Activated naive CD4-positive, alpha-beta T cell treated with anti-CD3 and anti-CD28 coated beads, Interleukin-2, amount 10 ng/mL, durations not matched to agents 7 days and 5 days (primary cell): ENCODE measurements around the gene TGM4.
"Not testable (repeated sequence)": the region's sequence is repeated elsewhere in the genome, so short reads cannot be mapped to it uniquely, and the experiment has no call there.

Source experiments
- CTCF ChIA-PET: fragments of 350-600 bp; sonication (Branson Sonifier 250); formaldehyde crosslinking; loops from one replicate; lab custom pipeline; 2021; ENCODE audit warnings: antibody characterized with exemption; lab: Charles Lee
- DNase-seq: peaks from one replicate; pipeline ENCODE4 v3.0.0-alpha.2; 2020
- H3K27ac Mint-ChIP-seq: one replicate; pipeline ENCODE4 v1.8.0; 2021; ENCODE audit warnings: mild to moderate bottlenecking, moderate library complexity, mixed read lengths
- H3K27me3 Mint-ChIP-seq: one replicate; pipeline ENCODE4 v1.8.0; 2021; ENCODE audit warnings: mild to moderate bottlenecking, mixed read lengths
- H3K36me3 Mint-ChIP-seq: one replicate; pipeline ENCODE4 v1.8.0; 2021; ENCODE audit warnings: mixed read lengths
- H3K4me1 Mint-ChIP-seq: one replicate; pipeline ENCODE4 v1.8.0; 2021; ENCODE audit warnings: mixed read lengths
- H3K4me3 Mint-ChIP-seq: one replicate; pipeline ENCODE4 v1.8.0; 2021; ENCODE audit warnings: mild to moderate bottlenecking, moderate library complexity, mixed read lengths
- H3K9me3 Mint-ChIP-seq: one replicate; pipeline ENCODE4 v1.8.0; 2021; ENCODE audit warnings: mixed read lengths

Gene TGM4

GRCh38 chr3:44874308-44874707, at the start of gene TGM4:
Gene TGM4 (plus strand): TSS chr3:44874608. CDS start chr3:44874679, 71 bp downstream.
- peaks cover 4% of the 10 kb centered on the region for H3K27me3 Mint-ChIP-seq
- CTCF ChIA-PET, result no interaction called here
- no peak within 1 kb of the TSS for H3K4me3 Mint-ChIP-seq
- no peak for DNase-seq
- no peaks in the 10 kb centered on the region for H3K9me3 Mint-ChIP-seq
- no peak within 1 kb of the TSS for H3K27ac Mint-ChIP-seq
- no peaks in the 10 kb centered on the region for H3K4me1 Mint-ChIP-seq
- H3K36me3 Mint-ChIP-seq, result no peaks in the 10 kb centered on the region

- CTCF ChIA-PET, result interaction anchor here (0.7 kb wide), 1 partner anchor 32 kb away, joined by 3 read pairs; no protein-coding TSS in a partner anchor
- peak overlapping the region; percentile 5 for H3K27ac Mint-ChIP-seq
- DNase-seq, result no peak
- no peaks in the 10 kb centered on the region for H3K4me1 Mint-ChIP-seq
- H3K27me3 Mint-ChIP-seq, result no peaks in the 10 kb centered on the region
- H3K36me3 Mint-ChIP-seq, result peaks cover 70% of the 10 kb centered on the region
- peaks cover 7% of the 10 kb centered on the region for H3K9me3 Mint-ChIP-seq
- H3K4me3 Mint-ChIP-seq, result no peak overlapping the region
These were observed 49.0 kb upstream of the TGM4 start for GRCh38 chr3:44825264-44825925.

- Mint-ChIP-seq H3K4me1 (no peaks in the 10 kb centered on the region), H3K27ac (no peak overlapping the region), H3K9me3 (peaks cover 6% of the 10 kb centered on the region), H3K4me3 (no peak overlapping the region), H3K36me3 (peaks cover 72% of the 10 kb centered on the region), H3K27me3 (no peaks in the 10 kb centered on the region)
- no peak for DNase-seq
- CTCF ChIA-PET, result no interaction called here
These were observed 47.2 kb upstream of the TGM4 start for GRCh38 chr3:44827196-44827595.

- no peak overlapping the region for H3K4me3 Mint-ChIP-seq
- no peak overlapping the region for H3K27ac Mint-ChIP-seq
- peaks cover 61% of the 10 kb centered on the region for H3K36me3 Mint-ChIP-seq
- H3K27me3 Mint-ChIP-seq, result no peaks in the 10 kb centered on the region
- H3K9me3 Mint-ChIP-seq, result peaks cover 4% of the 10 kb centered on the region
- H3K4me1 Mint-ChIP-seq, result no peaks in the 10 kb centered on the region
- CTCF ChIA-PET, result no interaction called here
- no peak for DNase-seq
These were observed 43.2 kb upstream of the TGM4 start for GRCh38 chr3:44831232-44831631.

- no peaks in the 10 kb centered on the region for H3K27me3 Mint-ChIP-seq
- peaks cover 62% of the 10 kb centered on the region for H3K36me3 Mint-ChIP-seq
- H3K9me3 Mint-ChIP-seq, result peaks cover 11% of the 10 kb centered on the region
- H3K27ac Mint-ChIP-seq, result no peak overlapping the region
- no peak for DNase-seq
- no peaks in the 10 kb centered on the region for H3K4me1 Mint-ChIP-seq
- no peak overlapping the region for H3K4me3 Mint-ChIP-seq
- CTCF ChIA-PET, result no interaction called here
These were observed 42.4 kb upstream of the TGM4 start for GRCh38 chr3:44832032-44832431.

GRCh38 chr3:44832965-44833364, 41.4 kb upstream of the TGM4 start:
- no peak for DNase-seq
- Mint-ChIP-seq H3K9me3 (peaks cover 13% of the 10 kb centered on the region), H3K4me3 (no peak overlapping the region), H3K27ac (no peak overlapping the region), H3K27me3 (no peaks in the 10 kb centered on the region), H3K36me3 (peaks cover 66% of the 10 kb centered on the region), H3K4me1 (no peaks in the 10 kb centered on the region)
- CTCF ChIA-PET, result no interaction called here

GRCh38 chr3:44833394-44833793, 41.0 kb upstream of the TGM4 start:
- H3K27ac Mint-ChIP-seq, result no peak overlapping the region
- H3K4me3 Mint-ChIP-seq, result no peak overlapping the region
- peaks cover 67% of the 10 kb centered on the region for H3K36me3 Mint-ChIP-seq
- peaks cover 13% of the 10 kb centered on the region for H3K9me3 Mint-ChIP-seq
- CTCF ChIA-PET, result no interaction called here
- DNase-seq, result no peak
- H3K4me1 Mint-ChIP-seq, result no peaks in the 10 kb centered on the region
- H3K27me3 Mint-ChIP-seq, result no peaks in the 10 kb centered on the region

GRCh38 chr3:44835684-44836083, 38.7 kb upstream of the TGM4 start:
- H3K36me3 Mint-ChIP-seq, result peaks cover 69% of the 10 kb centered on the region
- H3K9me3 Mint-ChIP-seq, result peaks cover 13% of the 10 kb centered on the region
- CTCF ChIA-PET, result no interaction called here
- no peaks in the 10 kb centered on the region for H3K27me3 Mint-ChIP-seq
- no peak overlapping the region for H3K4me3 Mint-ChIP-seq
- no peak for DNase-seq
- no peaks in the 10 kb centered on the region for H3K4me1 Mint-ChIP-seq
- H3K27ac Mint-ChIP-seq, result no peak overlapping the region

- no peak for DNase-seq
- no peak overlapping the region for H3K4me3 Mint-ChIP-seq
- peaks cover 70% of the 10 kb centered on the region for H3K36me3 Mint-ChIP-seq
- no peaks in the 10 kb centered on the region for H3K4me1 Mint-ChIP-seq
- H3K9me3 Mint-ChIP-seq, result no peaks in the 10 kb centered on the region
- CTCF ChIA-PET, result no interaction called here
- no peak overlapping the region for H3K27ac Mint-ChIP-seq
- no peaks in the 10 kb centered on the region for H3K27me3 Mint-ChIP-seq
These were observed 32.0 kb upstream of the TGM4 start for GRCh38 chr3:44842376-44842775.

GRCh38 chr3:44845528-44846520, 28.6 kb upstream of the TGM4 start:
- no peak overlapping the region for H3K27ac Mint-ChIP-seq
- DNase-seq, result no peak
- peaks cover 53% of the 10 kb centered on the region for H3K36me3 Mint-ChIP-seq
- no peaks in the 10 kb centered on the region for H3K9me3 Mint-ChIP-seq
- no peaks in the 10 kb centered on the region for H3K27me3 Mint-ChIP-seq
- H3K4me3 Mint-ChIP-seq, result no peak overlapping the region
- CTCF ChIA-PET, result no interaction called here
- H3K4me1 Mint-ChIP-seq, result no peaks in the 10 kb centered on the region

GRCh38 chr3:44848634-44849033, 25.8 kb upstream of the TGM4 start:
- H3K27me3 Mint-ChIP-seq, result no peaks in the 10 kb centered on the region
- H3K4me3 Mint-ChIP-seq, result no peak overlapping the region

GRCh38 chr3:44856663-44857062, 17.7 kb upstream of the TGM4 start:
- not testable (repeated sequence) for H3K27ac Mint-ChIP-seq, DNase-seq, H3K9me3 Mint-ChIP-seq, H3K27me3 Mint-ChIP-seq, H3K4me1 Mint-ChIP-seq, H3K4me3 Mint-ChIP-seq
- H3K36me3 Mint-ChIP-seq, result peaks cover 16% of the 10 kb centered on the region
- CTCF ChIA-PET, result interaction anchor here (1.2 kb wide), 1 partner anchor 31 kb away, joined by 3 read pairs; no protein-coding TSS in a partner anchor

More at GRCh38 chr3:44848634-44849033, 25.8 kb upstream of the TGM4 start:
- Mint-ChIP-seq H3K9me3 (no peaks in the 10 kb centered on the region), H3K27ac (no peak overlapping the region), H3K36me3 (peaks cover 54% of the 10 kb centered on the region), H3K4me1 (no peaks in the 10 kb centered on the region)
- no peak for DNase-seq
- CTCF ChIA-PET, result no interaction called here

- DNase-seq, result no peak
- CTCF ChIA-PET, result no interaction called here
- Mint-ChIP-seq H3K36me3 (peaks cover 9% of the 10 kb centered on the region), H3K27ac (no peak overlapping the region), H3K27me3 (no peaks in the 10 kb centered on the region), H3K4me1 (peaks cover 29% of the 10 kb centered on the region), H3K4me3 (no peak overlapping the region), H3K9me3 (no peaks in the 10 kb centered on the region)
These were observed 14.3 kb upstream of the TGM4 start for GRCh38 chr3:44860117-44860516.

GRCh38 chr3:44861412-44862225, 12.8 kb upstream of the TGM4 start, which contains the start of gene TMEM42:
Gene TMEM42 (plus strand): TSS chr3:44861912. CDS start chr3:44861925, 13 bp downstream.
- H3K4me3 Mint-ChIP-seq, result peak within 1 kb of the TSS; percentile 83
- H3K27me3 Mint-ChIP-seq, result no peaks in the 10 kb centered on the region
- peaks cover 42% of the 10 kb centered on the region for H3K4me1 Mint-ChIP-seq
- H3K27ac Mint-ChIP-seq, result peak within 1 kb of the TSS; percentile 92
- H3K9me3 Mint-ChIP-seq, result no peaks in the 10 kb centered on the region
- peaks cover 19% of the 10 kb centered on the region for H3K36me3 Mint-ChIP-seq
- peak; percentile 90 for DNase-seq
- CTCF ChIA-PET, result no interaction called here
